ENCODE results near the gene GNPTAB. TPM values are rescaled to one million over a fixed set of nuclear protein-coding genes. Genes with fewer than 3 reads are reported as not detected.
"Not testable (repeated sequence)": the region's sequence is repeated elsewhere in the genome, so short reads cannot be mapped to it uniquely, and the experiment has no call there.

GNPTAB gene
- total RNA-seq, 1 donor: 81.4 TPM

GRCh38 chr12:101858361-101858760 lies 27.6 kb upstream of the GNPTAB start:
- no peaks in the 10 kb centered on the region for H3K27me3 ChIP-seq (ENCODE audit: insufficient read depth, low read length)
- peaks cover 55% of the 10 kb centered on the region for H3K4me1 ChIP-seq (ENCODE audit: insufficient read depth, low read length)

GRCh38 chr12:101857043-101857558 lies 26.3 kb upstream of the GNPTAB start:
- Histone ChIP-seq H3K27me3 (ENCODE audit: insufficient read depth, low read length) (no peaks in the 10 kb centered on the region), H3K4me1 (ENCODE audit: insufficient read depth, low read length) (peaks cover 55% of the 10 kb centered on the region), H3K9me3 (ENCODE audit: low read depth, low read length) (no peaks in the 10 kb centered on the region), H3K4me3 (ENCODE audit: low read length) (no peak overlapping the region)

More at GRCh38 chr12:101858361-101858760, 27.6 kb upstream of the GNPTAB start:
- Histone ChIP-seq H3K4me3 (ENCODE audit: low read length) (no peak overlapping the region), H3K9me3 (ENCODE audit: low read depth, low read length) (no peaks in the 10 kb centered on the region)

GRCh38 chr12:101856614-101857013 lies 25.9 kb upstream of the GNPTAB start:
- H3K27me3 ChIP-seq (ENCODE audit: insufficient read depth, low read length); H3K9me3 ChIP-seq (ENCODE audit: low read depth, low read length); H3K4me3 ChIP-seq (ENCODE audit: low read length): not testable (repeated sequence)
- H3K4me1 ChIP-seq (ENCODE audit: insufficient read depth, low read length): peaks cover 55% of the 10 kb centered on the region

- Histone ChIP-seq H3K9me3 (ENCODE audit: low read depth, low read length) (no peaks in the 10 kb centered on the region), H3K4me3 (ENCODE audit: low read length) (no peak overlapping the region), H3K27me3 (ENCODE audit: insufficient read depth, low read length) (no peaks in the 10 kb centered on the region), H3K4me1 (ENCODE audit: insufficient read depth, low read length) (peaks cover 59% of the 10 kb centered on the region)
Observed at GRCh38 chr12:101855976-101856375, 25.2 kb upstream of the GNPTAB start.

- Histone ChIP-seq H3K27me3 (ENCODE audit: insufficient read depth, low read length) (no peaks in the 10 kb centered on the region), H3K9me3 (ENCODE audit: low read depth, low read length) (no peaks in the 10 kb centered on the region), H3K4me3 (ENCODE audit: low read length) (no peak overlapping the region), H3K4me1 (ENCODE audit: insufficient read depth, low read length) (peaks cover 59% of the 10 kb centered on the region)
Observed at GRCh38 chr12:101855364-101855884, 24.7 kb upstream of the GNPTAB start.

- Histone ChIP-seq H3K4me3 (ENCODE audit: low read length) (no peak overlapping the region), H3K27me3 (ENCODE audit: insufficient read depth, low read length) (no peaks in the 10 kb centered on the region), H3K9me3 (ENCODE audit: low read depth, low read length) (no peaks in the 10 kb centered on the region), H3K4me1 (ENCODE audit: insufficient read depth, low read length) (peaks cover 52% of the 10 kb centered on the region)
Observed at GRCh38 chr12:101854747-101855146, 24.0 kb upstream of the GNPTAB start.

GRCh38 chr12:101852998-101853397 lies 22.2 kb upstream of the GNPTAB start:
- Histone ChIP-seq H3K4me3 (ENCODE audit: low read length) (no peak overlapping the region), H3K4me1 (ENCODE audit: insufficient read depth, low read length) (peaks cover 47% of the 10 kb centered on the region), H3K27me3 (ENCODE audit: insufficient read depth, low read length) (no peaks in the 10 kb centered on the region), H3K9me3 (ENCODE audit: low read depth, low read length) (no peaks in the 10 kb centered on the region)

DNA sequence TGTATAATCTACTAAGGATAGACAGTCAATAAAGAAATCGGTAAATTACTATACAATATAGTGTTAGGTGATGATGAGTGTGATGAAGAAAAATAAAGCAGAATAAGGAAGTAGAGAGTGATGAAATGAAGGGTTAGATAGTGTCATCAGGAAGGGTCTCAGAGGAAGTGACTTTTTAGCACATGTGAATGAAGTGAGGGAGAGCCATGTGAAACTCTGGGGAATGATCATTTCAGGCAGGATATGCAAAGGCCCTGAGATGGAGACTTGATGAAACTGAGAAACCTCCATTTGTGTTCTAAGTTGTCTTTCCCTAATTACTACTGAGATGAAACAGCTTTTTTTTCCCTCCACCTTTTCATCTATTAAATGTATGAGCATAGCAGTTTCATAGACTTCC lies 19.4 kb upstream of the GNPTAB start:
- Histone ChIP-seq H3K4me3 (ENCODE audit: low read length) (no peak overlapping the region), H3K9me3 (ENCODE audit: low read depth, low read length) (no peaks in the 10 kb centered on the region), H3K4me1 (ENCODE audit: insufficient read depth, low read length) (peaks cover 21% of the 10 kb centered on the region), H3K27me3 (ENCODE audit: insufficient read depth, low read length) (no peaks in the 10 kb centered on the region)

- peaks cover 8% of the 10 kb centered on the region for H3K4me1 ChIP-seq (ENCODE audit: insufficient read depth, low read length)
- H3K9me3 ChIP-seq (ENCODE audit: low read depth, low read length): no peaks in the 10 kb centered on the region
- H3K4me3 ChIP-seq (ENCODE audit: low read length): no peak overlapping the region
- no peaks in the 10 kb centered on the region for H3K27me3 ChIP-seq (ENCODE audit: insufficient read depth, low read length)
Observed at GRCh38 chr12:101847325-101847724, 16.6 kb upstream of the GNPTAB start.

GRCh38 chr12:101845137-101845711 lies 14.5 kb upstream of the GNPTAB start:
- H3K9me3 ChIP-seq (ENCODE audit: low read depth, low read length): no peaks in the 10 kb centered on the region
- H3K4me1 ChIP-seq (ENCODE audit: insufficient read depth, low read length): no peaks in the 10 kb centered on the region
- no peak overlapping the region for H3K4me3 ChIP-seq (ENCODE audit: low read length)
- H3K27me3 ChIP-seq (ENCODE audit: insufficient read depth, low read length): no peaks in the 10 kb centered on the region

DNA sequence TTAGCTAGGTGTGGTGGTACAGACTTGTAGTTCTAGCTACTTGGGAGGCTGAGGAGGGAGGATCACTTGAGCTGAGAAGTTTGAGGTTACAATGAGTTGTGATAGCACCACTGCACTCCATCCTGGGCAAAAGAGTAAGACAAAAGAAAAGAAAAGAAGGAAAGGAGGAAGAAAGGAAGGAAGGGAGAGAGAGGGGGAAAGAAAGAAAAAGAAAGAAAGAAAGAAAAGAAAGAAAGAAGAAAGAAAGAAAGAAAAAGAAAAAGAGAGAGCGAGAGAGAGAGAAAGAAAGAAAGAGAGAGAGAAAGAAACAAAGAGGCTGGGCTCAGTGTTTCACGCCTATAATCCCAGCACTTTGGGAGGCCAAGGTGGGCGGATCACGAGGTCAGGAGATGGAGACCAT lies 10.3 kb upstream of the GNPTAB start:
- H3K27me3 ChIP-seq (ENCODE audit: insufficient read depth, low read length): no peaks in the 10 kb centered on the region
- H3K4me1 ChIP-seq (ENCODE audit: insufficient read depth, low read length): peaks cover 22% of the 10 kb centered on the region
- H3K4me3 ChIP-seq (ENCODE audit: low read length): no peak overlapping the region
- H3K9me3 ChIP-seq (ENCODE audit: low read depth, low read length): no peaks in the 10 kb centered on the region

GRCh38 chr12:101839324-101840283 lies 8.8 kb upstream of the GNPTAB start:
- no peaks in the 10 kb centered on the region for H3K27me3 ChIP-seq (ENCODE audit: insufficient read depth, low read length)
- no peak overlapping the region for H3K4me3 ChIP-seq (ENCODE audit: low read length)
- H3K4me1 ChIP-seq (ENCODE audit: insufficient read depth, low read length): peaks cover 22% of the 10 kb centered on the region

GRCh38 chr12:101838628-101839323 lies 8.0 kb upstream of the GNPTAB start:
- H3K27me3 ChIP-seq (ENCODE audit: insufficient read depth, low read length): no peaks in the 10 kb centered on the region
- no peaks in the 10 kb centered on the region for H3K9me3 ChIP-seq (ENCODE audit: low read depth, low read length)
- H3K4me3 ChIP-seq (ENCODE audit: low read length): no peak overlapping the region
- H3K4me1 ChIP-seq (ENCODE audit: insufficient read depth, low read length): peaks cover 22% of the 10 kb centered on the region

More at GRCh38 chr12:101839324-101840283, 8.8 kb upstream of the GNPTAB start:
- no peaks in the 10 kb centered on the region for H3K9me3 ChIP-seq (ENCODE audit: low read depth, low read length)

DNA sequence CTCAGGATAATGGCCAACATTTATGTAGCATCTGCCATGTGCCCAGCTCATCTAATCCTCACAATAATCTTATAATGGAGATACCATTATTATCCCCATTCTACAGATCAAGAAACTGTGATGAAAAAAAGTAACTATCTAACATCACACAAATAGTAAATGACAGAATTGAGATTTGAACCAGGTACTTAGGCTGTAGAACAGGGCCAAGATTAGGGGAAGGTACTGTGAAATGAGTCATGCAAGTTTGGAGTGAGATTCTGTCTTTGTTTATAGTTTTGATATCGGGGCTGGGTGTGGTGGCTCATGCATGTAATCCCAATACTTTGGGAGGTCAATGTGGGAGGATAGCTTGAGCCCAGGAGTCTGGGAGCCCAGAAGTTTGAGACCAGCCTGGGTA lies 1.3 kb upstream of the GNPTAB start:
- Histone ChIP-seq H3K27me3 (ENCODE audit: insufficient read depth, low read length) (no peaks in the 10 kb centered on the region), H3K4me3 (ENCODE audit: low read length) (no peak overlapping the region), H3K9me3 (ENCODE audit: low read depth, low read length) (no peaks in the 10 kb centered on the region), H3K4me1 (ENCODE audit: insufficient read depth, low read length) (peaks cover 38% of the 10 kb centered on the region)
